Measurements from ENCODE around the gene PIGN. TPM values are rescaled to one million over a fixed set of nuclear protein-coding genes. Genes with fewer than 3 reads are reported as not detected.

Gene PIGN, protein sequence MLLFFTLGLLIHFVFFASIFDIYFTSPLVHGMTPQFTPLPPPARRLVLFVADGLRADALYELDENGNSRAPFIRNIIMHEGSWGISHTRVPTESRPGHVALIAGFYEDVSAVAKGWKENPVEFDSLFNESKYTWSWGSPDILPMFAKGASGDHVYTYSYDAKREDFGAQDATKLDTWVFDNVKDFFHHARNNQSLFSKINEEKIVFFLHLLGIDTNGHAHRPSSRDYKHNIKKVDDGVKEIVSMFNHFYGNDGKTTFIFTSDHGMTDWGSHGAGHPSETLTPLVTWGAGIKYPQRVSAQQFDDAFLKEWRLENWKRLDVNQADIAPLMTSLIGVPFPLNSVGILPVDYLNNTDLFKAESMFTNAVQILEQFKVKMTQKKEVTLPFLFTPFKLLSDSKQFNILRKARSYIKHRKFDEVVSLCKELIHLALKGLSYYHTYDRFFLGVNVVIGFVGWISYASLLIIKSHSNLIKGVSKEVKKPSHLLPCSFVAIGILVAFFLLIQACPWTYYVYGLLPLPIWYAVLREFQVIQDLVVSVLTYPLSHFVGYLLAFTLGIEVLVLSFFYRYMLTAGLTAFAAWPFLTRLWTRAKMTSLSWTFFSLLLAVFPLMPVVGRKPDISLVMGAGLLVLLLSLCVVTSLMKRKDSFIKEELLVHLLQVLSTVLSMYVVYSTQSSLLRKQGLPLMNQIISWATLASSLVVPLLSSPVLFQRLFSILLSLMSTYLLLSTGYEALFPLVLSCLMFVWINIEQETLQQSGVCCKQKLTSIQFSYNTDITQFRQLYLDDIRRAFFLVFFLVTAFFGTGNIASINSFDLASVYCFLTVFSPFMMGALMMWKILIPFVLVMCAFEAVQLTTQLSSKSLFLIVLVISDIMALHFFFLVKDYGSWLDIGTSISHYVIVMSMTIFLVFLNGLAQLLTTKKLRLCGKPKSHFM
- polyA plus RNA-seq (2013, experiment 1 of 2) = 14.7 TPM
- polyA plus RNA-seq (2013, experiment 2 of 2) = 15.3 TPM

- H3K36me3 ChIP-seq (ENCODE audit: control insufficient read depth, insufficient read depth, low read length) = no peaks in the 10 kb centered on the region
- 0% methylated on average over 33 to 36 of the region's 55 CpGs for WGBS, 2 experiments (ENCODE audit: insufficient coverage in 2 of 2)
These were observed at the start of gene PIGN, which contains the start of gene RELCH for GRCh38 chr18:62186774-62187542. TSS of gene PIGN (minus strand) at chr18:62187056. CDS start at chr18:62161353, 25,703 bp downstream. TSS of gene RELCH (plus strand) at chr18:62187255. CDS start at chr18:62187506, 251 bp downstream.

GRCh38 chr18:62236252-62236651 is 49.4 kb upstream of the PIGN start:
- H3K27ac ChIP-seq (ENCODE audit: low read depth, low read length, severe bottlenecking) = no peak overlapping the region
- peaks cover 13% of the 10 kb centered on the region for H3K36me3 ChIP-seq (ENCODE audit: control insufficient read depth, insufficient read depth, low read length)
- no peak overlapping the region for H3K4me3 ChIP-seq (ENCODE audit: extremely low read depth, insufficient read depth, low read length, poor library complexity, severe bottlenecking)
- WGBS, 2 experiments (ENCODE audit: insufficient coverage in 2 of 2) = 100% methylated on average over 1 of the region's 1 CpG; no CpG with 5 or more reads in 1 of the 2 experiments
- H3K4me1 ChIP-seq (ENCODE audit: control insufficient read depth, insufficient read depth, low read length, poor library complexity, severe bottlenecking) = no peaks in the 10 kb centered on the region
- no peaks in the 10 kb centered on the region for H3K9me3 ChIP-seq (ENCODE audit: control insufficient read depth, low read length)

More at GRCh38 chr18:62186774-62187542, at the start of gene PIGN, which contains the start of gene RELCH:
- H3K4me3 ChIP-seq (ENCODE audit: extremely low read depth, insufficient read depth, low read length, poor library complexity, severe bottlenecking) = peak within 1 kb of the TSS; percentile 94
- no peaks in the 10 kb centered on the region for H3K9me3 ChIP-seq (ENCODE audit: control insufficient read depth, low read length)
- no peaks in the 10 kb centered on the region for H3K4me1 ChIP-seq (ENCODE audit: control insufficient read depth, insufficient read depth, low read length, poor library complexity, severe bottlenecking)
- H3K27ac ChIP-seq (ENCODE audit: low read depth, low read length, severe bottlenecking) = peak within 1 kb of the TSS; percentile 93

- H3K27ac ChIP-seq (ENCODE audit: low read depth, low read length, severe bottlenecking) = no peak overlapping the region
- H3K4me1 ChIP-seq (ENCODE audit: control insufficient read depth, insufficient read depth, low read length, poor library complexity, severe bottlenecking) = no peaks in the 10 kb centered on the region
- H3K9me3 ChIP-seq (ENCODE audit: control insufficient read depth, low read length) = peaks cover 5% of the 10 kb centered on the region
- peaks cover 22% of the 10 kb centered on the region for H3K36me3 ChIP-seq (ENCODE audit: control insufficient read depth, insufficient read depth, low read length)
- H3K4me3 ChIP-seq (ENCODE audit: extremely low read depth, insufficient read depth, low read length, poor library complexity, severe bottlenecking) = no peak overlapping the region
- WGBS, 2 experiments (ENCODE audit: insufficient coverage in 2 of 2) = no CpG with 5 or more reads among the region's 3 CpGs
These were observed 39.2 kb upstream of the PIGN start for GRCh38 chr18:62226047-62226446.

- H3K36me3 ChIP-seq (ENCODE audit: control insufficient read depth, insufficient read depth, low read length) = peaks cover 15% of the 10 kb centered on the region
- no peak overlapping the region for H3K27ac ChIP-seq (ENCODE audit: low read depth, low read length, severe bottlenecking)
- no peak overlapping the region for H3K4me3 ChIP-seq (ENCODE audit: extremely low read depth, insufficient read depth, low read length, poor library complexity, severe bottlenecking)
- WGBS, 2 experiments (ENCODE audit: insufficient coverage in 2 of 2) = no CpG with 5 or more reads among the region's 2 CpGs
- peaks cover 5% of the 10 kb centered on the region for H3K9me3 ChIP-seq (ENCODE audit: control insufficient read depth, low read length)
- no peaks in the 10 kb centered on the region for H3K4me1 ChIP-seq (ENCODE audit: control insufficient read depth, insufficient read depth, low read length, poor library complexity, severe bottlenecking)
These were observed 37.4 kb upstream of the PIGN start for GRCh38 chr18:62224229-62224628.

GRCh38 chr18:62214790-62215189 is 27.9 kb upstream of the PIGN start:
- peaks cover 17% of the 10 kb centered on the region for H3K36me3 ChIP-seq (ENCODE audit: control insufficient read depth, insufficient read depth, low read length)
- no peak overlapping the region for H3K4me3 ChIP-seq (ENCODE audit: extremely low read depth, insufficient read depth, low read length, poor library complexity, severe bottlenecking)
- H3K27ac ChIP-seq (ENCODE audit: low read depth, low read length, severe bottlenecking) = no peak overlapping the region
- WGBS, 2 experiments (ENCODE audit: insufficient coverage in 2 of 2) = 100% methylated on average over 1 of the region's 1 CpG
- H3K4me1 ChIP-seq (ENCODE audit: control insufficient read depth, insufficient read depth, low read length, poor library complexity, severe bottlenecking) = no peaks in the 10 kb centered on the region
- H3K9me3 ChIP-seq (ENCODE audit: control insufficient read depth, low read length) = no peaks in the 10 kb centered on the region

GRCh38 chr18:62211325-62211828 is 24.5 kb upstream of the PIGN start:
- Histone ChIP-seq H3K9me3 (ENCODE audit: control insufficient read depth, low read length) (no peaks in the 10 kb centered on the region), H3K4me3 (ENCODE audit: extremely low read depth, insufficient read depth, low read length, poor library complexity, severe bottlenecking) (no peak overlapping the region), H3K27ac (ENCODE audit: low read depth, low read length, severe bottlenecking) (no peak overlapping the region), H3K4me1 (ENCODE audit: control insufficient read depth, insufficient read depth, low read length, poor library complexity, severe bottlenecking) (no peaks in the 10 kb centered on the region), H3K36me3 (ENCODE audit: control insufficient read depth, insufficient read depth, low read length) (peaks cover 17% of the 10 kb centered on the region)

- 100% methylated on average over 1 of the region's 1 CpG; no CpG with 5 or more reads in 1 of the 2 experiments for WGBS, 2 experiments (ENCODE audit: insufficient coverage in 2 of 2)
- Histone ChIP-seq H3K4me1 (ENCODE audit: control insufficient read depth, insufficient read depth, low read length, poor library complexity, severe bottlenecking) (no peaks in the 10 kb centered on the region), H3K36me3 (ENCODE audit: control insufficient read depth, insufficient read depth, low read length) (peaks cover 16% of the 10 kb centered on the region), H3K4me3 (ENCODE audit: extremely low read depth, insufficient read depth, low read length, poor library complexity, severe bottlenecking) (no peak overlapping the region), H3K27ac (ENCODE audit: low read depth, low read length, severe bottlenecking) (no peak overlapping the region), H3K9me3 (ENCODE audit: control insufficient read depth, low read length) (no peaks in the 10 kb centered on the region)
These were observed 23.3 kb upstream of the PIGN start for GRCh38 chr18:62210138-62210537.

GRCh38 chr18:62209046-62209445 is 22.2 kb upstream of the PIGN start:
- peaks cover 7% of the 10 kb centered on the region for H3K36me3 ChIP-seq (ENCODE audit: control insufficient read depth, insufficient read depth, low read length)
- no peak overlapping the region for H3K4me3 ChIP-seq (ENCODE audit: extremely low read depth, insufficient read depth, low read length, poor library complexity, severe bottlenecking)
- no peaks in the 10 kb centered on the region for H3K9me3 ChIP-seq (ENCODE audit: control insufficient read depth, low read length)
- no peaks in the 10 kb centered on the region for H3K4me1 ChIP-seq (ENCODE audit: control insufficient read depth, insufficient read depth, low read length, poor library complexity, severe bottlenecking)
- H3K27ac ChIP-seq (ENCODE audit: low read depth, low read length, severe bottlenecking) = no peak overlapping the region

GRCh38 chr18:62206593-62206992 is 19.7 kb upstream of the PIGN start:
- WGBS, 2 experiments (ENCODE audit: insufficient coverage in 2 of 2) = no CpG with 5 or more reads among the region's 4 CpGs
- H3K36me3 ChIP-seq (ENCODE audit: control insufficient read depth, insufficient read depth, low read length) = no peaks in the 10 kb centered on the region
- no peak overlapping the region for H3K27ac ChIP-seq (ENCODE audit: low read depth, low read length, severe bottlenecking)
- no peaks in the 10 kb centered on the region for H3K4me1 ChIP-seq (ENCODE audit: control insufficient read depth, insufficient read depth, low read length, poor library complexity, severe bottlenecking)
- H3K9me3 ChIP-seq (ENCODE audit: control insufficient read depth, low read length) = no peaks in the 10 kb centered on the region
- H3K4me3 ChIP-seq (ENCODE audit: extremely low read depth, insufficient read depth, low read length, poor library complexity, severe bottlenecking) = no peak overlapping the region

GRCh38 chr18:62205824-62206223 is 19.0 kb upstream of the PIGN start:
- Histone ChIP-seq H3K4me1 (ENCODE audit: control insufficient read depth, insufficient read depth, low read length, poor library complexity, severe bottlenecking) (no peaks in the 10 kb centered on the region), H3K9me3 (ENCODE audit: control insufficient read depth, low read length) (no peaks in the 10 kb centered on the region)
- 80 to 100% methylated on average over 1 to 3 of the region's 4 CpGs for WGBS, 2 experiments (ENCODE audit: insufficient coverage in 2 of 2)

More at GRCh38 chr18:62205824-62206223, 19.0 kb upstream of the PIGN start:
- Histone ChIP-seq H3K27ac (ENCODE audit: low read depth, low read length, severe bottlenecking) (no peak overlapping the region), H3K4me3 (ENCODE audit: extremely low read depth, insufficient read depth, low read length, poor library complexity, severe bottlenecking) (no peak overlapping the region), H3K36me3 (ENCODE audit: control insufficient read depth, insufficient read depth, low read length) (no peaks in the 10 kb centered on the region)
